ENCODE measurements around the gene TPM2. TPM values are rescaled to one million over a fixed set of nuclear protein-coding genes. Genes with fewer than 3 reads are reported as not detected.

The TPM2 gene
- total and polyA plus RNA-seq, 8 donors: 145 to 261 (median 192) TPM

GRCh38 chr9:35687306-35687705 is 2.4 kb downstream of the TPM2 start:
- TF ChIP-seq CTCF (IDR thresholded peaks at IDR 0.05): no peak
- H3K9me3 ChIP-seq: no peaks in the 10 kb centered on the region

GRCh38 chr9:35686222-35687203 is 3.2 kb downstream of the TPM2 start:
- no peak for TF ChIP-seq CTCF (IDR thresholded peaks at IDR 0.05)
- H3K36me3 ChIP-seq: peaks cover 0 to 18% of the 10 kb centered on the region in 2 donors
- H3K27me3 ChIP-seq: peaks cover 0 to 9% of the 10 kb centered on the region in 2 donors
- ATAC-seq (peak; percentile 7), DNase-seq (no peak)
- no peaks in the 10 kb centered on the region for H3K9me3 ChIP-seq
- H3K4me3 ChIP-seq: no peak overlapping the region
- peaks cover 0 to 21% of the 10 kb centered on the region in 2 donors for H3K4me1 ChIP-seq
- no peak overlapping the region for H3K27ac ChIP-seq
- intact Hi-C loops (cut with DNase I): no loop called here

More at GRCh38 chr9:35687306-35687705, 2.4 kb downstream of the TPM2 start:
- no peak for ATAC-seq
- Histone ChIP-seq H3K27ac (no peak overlapping the region), H3K27me3 (peaks cover 0 to 9% of the 10 kb centered on the region in 2 donors), H3K4me1 (peaks cover 0 to 21% of the 10 kb centered on the region in 2 donors), H3K36me3 (peaks cover 0 to 18% of the 10 kb centered on the region in 2 donors), H3K4me3 (no peak overlapping the region)
- DNase-seq: no peak
- intact Hi-C loops (cut with DNase I): no loop called here

GRCh38 chr9:35685506-35685905 is 4.2 kb downstream of the TPM2 start:
- peaks cover 0 to 9% of the 10 kb centered on the region in 2 donors for H3K27me3 ChIP-seq
- no peaks in the 10 kb centered on the region for H3K9me3 ChIP-seq
- ATAC-seq: no peak
- DNase-seq: no peak
- no peak overlapping the region for H3K4me3 ChIP-seq
- no peak for TF ChIP-seq CTCF (IDR thresholded peaks at IDR 0.05)
- intact Hi-C loops (cut with DNase I): no loop called here
- H3K27ac ChIP-seq: no peak overlapping the region
- H3K36me3 ChIP-seq: peaks cover 0 to 18% of the 10 kb centered on the region in 2 donors
- peaks cover 0 to 16% of the 10 kb centered on the region in 2 donors for H3K4me1 ChIP-seq

GRCh38 chr9:35684921-35685320 is 4.8 kb downstream of the TPM2 start:
- no peak overlapping the region for H3K27ac ChIP-seq
- TF ChIP-seq CTCF (IDR thresholded peaks at IDR 0.05): no peak
- DNase-seq: no peak
- H3K9me3 ChIP-seq: no peaks in the 10 kb centered on the region
- no peak overlapping the region for H3K4me3 ChIP-seq
- no peak for ATAC-seq
- peaks cover 0 to 18% of the 10 kb centered on the region in 2 donors for H3K36me3 ChIP-seq
- peaks cover 0 to 6% of the 10 kb centered on the region in 2 donors for H3K27me3 ChIP-seq
- H3K4me1 ChIP-seq: peaks cover 0 to 11% of the 10 kb centered on the region in 2 donors
- intact Hi-C loops (cut with DNase I): no loop called here

- ATAC-seq: peak; percentile 64
Observed at GRCh38 chr9:35683323-35683722, 6.4 kb downstream of the TPM2 start.

More at GRCh38 chr9:35683323-35683722, 6.4 kb downstream of the TPM2 start:
- H3K27me3 ChIP-seq: no peaks in the 10 kb centered on the region
- no peak for TF ChIP-seq CTCF (IDR thresholded peaks at IDR 0.05)
- intact Hi-C loops (cut with DNase I): no loop called here
- peaks cover 0 to 2% of the 10 kb centered on the region in 2 donors for H3K4me1 ChIP-seq
- peaks cover 0 to 18% of the 10 kb centered on the region in 2 donors for H3K36me3 ChIP-seq
- H3K4me3 ChIP-seq: no peak overlapping the region
- no peak for DNase-seq
- H3K9me3 ChIP-seq: no peaks in the 10 kb centered on the region
- no peak overlapping the region for H3K27ac ChIP-seq

Data from left lung (tissue), 10 donors.